ENCODE measurements around the gene TH. TPM values are rescaled to one million over a fixed set of nuclear protein-coding genes. Genes with fewer than 3 reads are reported as not detected.

Gene TH
- total and polyA plus RNA-seq, 2 donors (not counting 1 experiment from before 2014, with no cell fraction given): not detected

GRCh38 chr11:2185324-2186085 lies 13.9 kb upstream of the TH start:
- Histone ChIP-seq H3K79me2 (ENCODE audit: control insufficient read depth, insufficient read depth, low read length) (no peaks in the 10 kb centered on the region), H2AFZ (ENCODE audit: insufficient read depth, low read depth, low read length, poor library complexity, severe bottlenecking) (no peak overlapping the region), H3K4me3 (ENCODE audit: control extremely low read depth in 1 of 5, extremely low read depth in 1 of 5, insufficient read depth in 1 of 5, low read depth in 2 of 5, low read length in 4 of 5) (no peak overlapping the region), H3K4me1 (ENCODE audit: control insufficient read depth in 2 of 2, insufficient read depth in 2 of 2, low read length in 2 of 2) (peaks cover 3 to 8% of the 10 kb centered on the region in 2 donors), H3K9me3 (ENCODE audit: control extremely low read depth in 1 of 3, control insufficient read depth in 2 of 3, insufficient read depth in 1 of 3, low read length in 2 of 3) (no peaks in the 10 kb centered on the region), H3K9ac (ENCODE audit: low read length) (no peak overlapping the region), H3K27me3 (replicated peaks in 1 of 4; ENCODE audit: control extremely low read depth in 1 of 4, control insufficient read depth in 3 of 4, insufficient read depth in 4 of 4, low read length in 3 of 4) (peaks cover 0 to 5% (median 0%) of the 10 kb centered on the region in 4 experiments), H4K20me1 (ENCODE audit: control insufficient read depth, insufficient read depth, low read length, poor library complexity, severe bottlenecking) (no peaks in the 10 kb centered on the region), H3K27ac (ENCODE audit: low read length in 2 of 2) (no peak overlapping the region), H3K4me2 (replicated peaks; ENCODE audit: low read depth, low read length, poor library complexity, severe bottlenecking) (no peak overlapping the region), H3K36me3 (replicated peaks in 1 of 2; ENCODE audit: control extremely low read depth in 1 of 2, control insufficient read depth in 1 of 2, extremely low read depth in 1 of 2, insufficient read depth in 2 of 2, low read length in 1 of 2) (no peaks in the 10 kb centered on the region)
- intact Hi-C loops (cut with micrococcal nuclease): loop anchor here (1.0 to 5.0 kb wide), 2 partner anchors 235 to 342 kb away; no protein-coding TSS in a partner anchor
- Mint-ChIP-seq H3K9me3 (ENCODE audit: insufficient read depth) (no peaks in the 10 kb centered on the region), H3K4me1 (peaks cover under 1% of the 10 kb centered on the region), H3K4me3 (no peak overlapping the region), H3K27me3 (peaks cover 9% of the 10 kb centered on the region), H3K27ac (no peak overlapping the region)
- DNase-seq (no peak), ATAC-seq (ENCODE audit: low read depth) (no peak)
- CTCF ChIA-PET: interaction anchor here (1.2 to 5.4 kb wide), 4 partner anchors 10 to 234 kb away, joined by 4 to 42 read pairs (median 6); no protein-coding TSS in a partner anchor
- 89% methylated on average over 22 of the region's 23 CpGs for WGBS (ENCODE audit: insufficient coverage)
- TF ChIP-seq EZH2 (IDR thresholded peaks at IDR 0.05; ENCODE audit: borderline replicate concordance, insufficient read depth, low read depth, low read length, poor library complexity, severe bottlenecking): no peak
- no peak for TF ChIP-seq CTCF (IDR thresholded peaks at IDR 0.05)
- POLR2A ChIA-PET: no interaction called here
